HL-60 (cell line): ENCODE results near the gene NTSR2.
A peak's percentile ranks its signal among the peaks of the same experiment; 100 is the strongest.

ENCODE experiments used
- DNase-seq, 2 experiments: peaks; one replicate each; pipeline ENCODE4 v3.0.0-alpha.2; 2010 to 2020; ENCODE audit warnings: low read depth in 1 of 2, low spot score in 1 of 2
- H3K27ac ChIP-seq: fragments of 250-450 bp; sonication (Bioruptor Pico); replicated peaks from 2 replicates; pipeline ENCODE4 v1.5.1; 2020; ENCODE audit warnings: mild to moderate bottlenecking, moderate library complexity
- H3K27me3 ChIP-seq: fragments of 250-450 bp; sonication (Bioruptor Pico); 2 replicates; pipeline ENCODE4 v1.5.1; 2021; ENCODE audit warnings: mild to moderate bottlenecking, moderate library complexity; ENCODE audit not compliant: insufficient read depth, poor library complexity, severe bottlenecking
- H3K4me3 ChIP-seq: replicated peaks from 2 replicates; pipeline ENCODE4 v1.5.1; 2011; ENCODE audit warnings: mild to moderate bottlenecking, control low read depth, low read length; ENCODE audit not compliant: insufficient read depth
- GABPA ChIP-seq: IDR thresholded peaks from 2 replicates; pipeline ENCODE4 v1.6.1; 2012; ENCODE audit warnings: low read depth
- POLR2AphosphoS5 ChIP-seq: IDR thresholded peaks from 2 replicates; pipeline ENCODE4 v1.6.1; 2012; ENCODE audit warnings: low read depth
- SPI1 ChIP-seq: IDR thresholded peaks from 2 replicates; pipeline ENCODE4 v1.6.1; 2012; ENCODE audit warnings: low read depth, mild to moderate bottlenecking, borderline replicate concordance
- TF ChIP-seq, protein P1 (sequence below): IDR thresholded peaks from one replicate; pipeline ENCODE4 v1.5.1; 2011; ENCODE audit warnings: low read length, control low read depth, inconsistent platforms; ENCODE audit not compliant: insufficient read depth
- TF ChIP-seq, protein P2 (sequence below): IDR thresholded peaks from 2 replicates; pipeline ENCODE4 v1.6.1; 2012; ENCODE audit warnings: low read depth; ENCODE audit not compliant: insufficient replicate concordance

NTSR2 gene

DNA sequence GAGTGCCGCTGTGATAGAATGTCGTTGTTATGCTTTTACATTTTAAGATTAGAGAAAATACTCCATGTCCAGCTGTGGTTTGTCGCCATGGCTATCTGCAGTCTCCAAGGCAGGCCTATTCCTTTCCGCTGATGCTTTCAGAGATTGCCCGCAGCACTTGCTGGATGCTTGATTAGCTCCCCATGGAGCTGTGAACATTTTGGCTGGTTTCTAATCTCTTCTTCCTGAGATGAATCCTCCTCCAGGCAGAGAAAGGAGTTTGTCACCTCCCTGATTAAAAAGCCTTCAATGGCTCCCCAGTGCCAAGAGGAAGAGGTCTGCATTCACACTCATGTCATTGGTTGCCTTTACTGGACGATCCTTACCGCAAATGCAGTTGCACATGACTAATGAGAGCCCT, 43.8 kb upstream of the NTSR2 start:
- H3K27ac ChIP-seq = no peak overlapping the region
- TF ChIP-seq POLR2AphosphoS5 (no peak), SPI1 (no peak), GABPA (no peak)
- TF ChIP-seq, protein P1, sequence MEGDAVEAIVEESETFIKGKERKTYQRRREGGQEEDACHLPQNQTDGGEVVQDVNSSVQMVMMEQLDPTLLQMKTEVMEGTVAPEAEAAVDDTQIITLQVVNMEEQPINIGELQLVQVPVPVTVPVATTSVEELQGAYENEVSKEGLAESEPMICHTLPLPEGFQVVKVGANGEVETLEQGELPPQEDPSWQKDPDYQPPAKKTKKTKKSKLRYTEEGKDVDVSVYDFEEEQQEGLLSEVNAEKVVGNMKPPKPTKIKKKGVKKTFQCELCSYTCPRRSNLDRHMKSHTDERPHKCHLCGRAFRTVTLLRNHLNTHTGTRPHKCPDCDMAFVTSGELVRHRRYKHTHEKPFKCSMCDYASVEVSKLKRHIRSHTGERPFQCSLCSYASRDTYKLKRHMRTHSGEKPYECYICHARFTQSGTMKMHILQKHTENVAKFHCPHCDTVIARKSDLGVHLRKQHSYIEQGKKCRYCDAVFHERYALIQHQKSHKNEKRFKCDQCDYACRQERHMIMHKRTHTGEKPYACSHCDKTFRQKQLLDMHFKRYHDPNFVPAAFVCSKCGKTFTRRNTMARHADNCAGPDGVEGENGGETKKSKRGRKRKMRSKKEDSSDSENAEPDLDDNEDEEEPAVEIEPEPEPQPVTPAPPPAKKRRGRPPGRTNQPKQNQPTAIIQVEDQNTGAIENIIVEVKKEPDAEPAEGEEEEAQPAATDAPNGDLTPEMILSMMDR = no peak
- no peak overlapping the region for H3K4me3 ChIP-seq
- DNase-seq = no peak
- peaks cover 3% of the 10 kb centered on the region for H3K27me3 ChIP-seq

DNA sequence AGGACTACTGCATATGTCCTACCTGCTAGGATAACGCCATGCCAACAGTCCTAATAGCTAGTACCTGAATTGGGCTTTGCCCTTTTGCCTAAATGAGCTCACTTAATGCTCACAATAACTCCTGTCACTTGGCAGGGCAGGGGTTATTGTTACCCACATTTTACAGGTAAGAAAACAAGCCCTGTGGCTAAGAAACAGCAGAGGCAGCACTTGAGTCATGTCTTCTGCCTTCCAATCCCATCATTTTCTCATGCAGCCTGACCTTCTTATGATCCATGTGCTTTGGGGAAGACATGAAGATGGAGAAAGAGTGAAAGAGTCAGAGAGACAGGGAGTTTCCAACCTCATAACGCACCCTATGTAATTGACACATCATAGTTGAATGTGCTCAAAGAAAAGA, 42.9 kb upstream of the NTSR2 start:
- no peak for DNase-seq
- TF ChIP-seq POLR2AphosphoS5 = no peak
- TF ChIP-seq, protein P2, sequence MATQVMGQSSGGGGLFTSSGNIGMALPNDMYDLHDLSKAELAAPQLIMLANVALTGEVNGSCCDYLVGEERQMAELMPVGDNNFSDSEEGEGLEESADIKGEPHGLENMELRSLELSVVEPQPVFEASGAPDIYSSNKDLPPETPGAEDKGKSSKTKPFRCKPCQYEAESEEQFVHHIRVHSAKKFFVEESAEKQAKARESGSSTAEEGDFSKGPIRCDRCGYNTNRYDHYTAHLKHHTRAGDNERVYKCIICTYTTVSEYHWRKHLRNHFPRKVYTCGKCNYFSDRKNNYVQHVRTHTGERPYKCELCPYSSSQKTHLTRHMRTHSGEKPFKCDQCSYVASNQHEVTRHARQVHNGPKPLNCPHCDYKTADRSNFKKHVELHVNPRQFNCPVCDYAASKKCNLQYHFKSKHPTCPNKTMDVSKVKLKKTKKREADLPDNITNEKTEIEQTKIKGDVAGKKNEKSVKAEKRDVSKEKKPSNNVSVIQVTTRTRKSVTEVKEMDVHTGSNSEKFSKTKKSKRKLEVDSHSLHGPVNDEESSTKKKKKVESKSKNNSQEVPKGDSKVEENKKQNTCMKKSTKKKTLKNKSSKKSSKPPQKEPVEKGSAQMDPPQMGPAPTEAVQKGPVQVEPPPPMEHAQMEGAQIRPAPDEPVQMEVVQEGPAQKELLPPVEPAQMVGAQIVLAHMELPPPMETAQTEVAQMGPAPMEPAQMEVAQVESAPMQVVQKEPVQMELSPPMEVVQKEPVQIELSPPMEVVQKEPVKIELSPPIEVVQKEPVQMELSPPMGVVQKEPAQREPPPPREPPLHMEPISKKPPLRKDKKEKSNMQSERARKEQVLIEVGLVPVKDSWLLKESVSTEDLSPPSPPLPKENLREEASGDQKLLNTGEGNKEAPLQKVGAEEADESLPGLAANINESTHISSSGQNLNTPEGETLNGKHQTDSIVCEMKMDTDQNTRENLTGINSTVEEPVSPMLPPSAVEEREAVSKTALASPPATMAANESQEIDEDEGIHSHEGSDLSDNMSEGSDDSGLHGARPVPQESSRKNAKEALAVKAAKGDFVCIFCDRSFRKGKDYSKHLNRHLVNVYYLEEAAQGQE = no peak
- no peak for TF ChIP-seq GABPA
- TF ChIP-seq, protein P1 = no peak
- TF ChIP-seq SPI1 = no peak
- H3K4me3 ChIP-seq = no peak overlapping the region
- no peak overlapping the region for H3K27ac ChIP-seq
- peaks cover 3% of the 10 kb centered on the region for H3K27me3 ChIP-seq

DNA sequence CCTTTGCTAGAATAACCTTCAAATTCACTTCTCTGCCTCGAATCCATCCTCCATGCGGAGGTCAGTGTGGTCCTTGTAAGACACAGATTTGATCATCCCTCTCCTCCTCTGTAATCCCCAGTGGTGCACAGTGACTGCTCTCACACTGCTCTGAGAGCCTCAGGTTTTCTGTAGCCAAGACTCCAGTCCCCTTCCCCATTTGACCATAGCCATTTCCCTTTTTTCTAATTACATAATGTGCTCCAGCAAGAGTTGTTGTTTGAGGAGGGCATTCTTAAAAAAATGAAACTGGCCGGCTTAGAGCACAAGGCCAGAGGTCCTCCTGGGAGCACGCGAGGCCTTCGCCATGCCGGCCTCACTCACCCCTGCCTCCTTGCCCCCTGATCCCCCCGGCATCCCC, 41.8 kb upstream of the NTSR2 start:
- Histone ChIP-seq H3K27ac (no peak overlapping the region), H3K4me3 (no peak overlapping the region), H3K27me3 (no peaks in the 10 kb centered on the region)
- TF ChIP-seq, protein P2 = no peak
- TF ChIP-seq SPI1 (peak; percentile 88), POLR2AphosphoS5 (no peak), GABPA (no peak)
- TF ChIP-seq, protein P1 = no peak
- DNase-seq = peak in 1 of 2 experiments; percentile 13

DNA sequence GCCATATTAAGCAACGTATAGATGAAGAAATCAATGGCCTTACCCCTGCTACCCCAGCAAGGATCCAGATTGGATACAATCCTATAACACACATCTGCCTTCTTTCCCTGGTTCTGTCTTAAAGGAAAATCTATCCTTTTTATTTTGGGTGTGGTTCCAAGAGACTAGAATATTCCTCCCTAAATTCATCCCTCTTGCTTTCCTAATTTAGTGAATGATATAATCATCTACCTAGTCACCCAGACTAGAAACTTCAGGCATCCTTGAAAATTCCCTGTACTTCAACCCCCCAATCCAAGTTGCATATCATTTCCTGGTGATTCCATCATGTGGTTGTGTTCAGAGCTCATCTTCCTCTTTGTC, 41.3 kb upstream of the NTSR2 start:
- Histone ChIP-seq H3K27me3 (no peaks in the 10 kb centered on the region), H3K27ac (no peak overlapping the region), H3K4me3 (no peak overlapping the region)
- no peak for DNase-seq
- no peak for TF ChIP-seq SPI1
- TF ChIP-seq POLR2AphosphoS5 = no peak
- TF ChIP-seq, protein P2 = no peak
- TF ChIP-seq, protein P1 = no peak
- no peak for TF ChIP-seq GABPA
